Fibroblast of lung (primary cell): Measurements from ENCODE around the gene FRMPD3.

Source experiments
- CTCF ChIP-seq, 2 donors: IDR thresholded peaks in 1 of 2; conservative IDR thresholded peaks in 1 of 2; 1 replicate in 1 of 2; 2 replicates in 1 of 2; pipeline ENCODE4 v1.5.1; 2011 to 2012; ENCODE audit warnings: low read length in 2 of 2, control low read depth in 1 of 2, inconsistent platforms in 1 of 2, low read depth in 1 of 2, mild to moderate bottlenecking in 1 of 2
- EZH2 ChIP-seq: IDR thresholded peaks from 2 replicates; pipeline ENCODE4 v1.5.1; 2012; ENCODE audit warnings: low read length, control low read depth, mild to moderate bottlenecking; ENCODE audit errors: missing control alignments

GRCh38 chrX:107448625-107448997 is 841 bp upstream of the FRMPD3 start:
- TF ChIP-seq CTCF (conservative IDR thresholded peaks at IDR 0.05 in 1 of 2, IDR thresholded peaks at IDR 0.05 in 1 of 2; ENCODE audit: low read depth in 1 of 2, low read length in 2 of 2) (no peak), EZH2 (no peak)
